SK-N-DZ (cell line): ENCODE results near the gene TYROBP.
"Not testable (repeated sequence)": the region's sequence is repeated elsewhere in the genome, so short reads cannot be mapped to it uniquely, and the experiment has no call there.

ENCODE experiments used
- DNase-seq: peaks from one replicate; pipeline ENCODE4 v3.0.0-alpha.2; 2015; ENCODE audit warnings: low spot score

The TYROBP gene

GRCh38 chr19:35932291-35932936 lies 24.3 kb upstream of the TYROBP start:
- no peak for DNase-seq

DNA sequence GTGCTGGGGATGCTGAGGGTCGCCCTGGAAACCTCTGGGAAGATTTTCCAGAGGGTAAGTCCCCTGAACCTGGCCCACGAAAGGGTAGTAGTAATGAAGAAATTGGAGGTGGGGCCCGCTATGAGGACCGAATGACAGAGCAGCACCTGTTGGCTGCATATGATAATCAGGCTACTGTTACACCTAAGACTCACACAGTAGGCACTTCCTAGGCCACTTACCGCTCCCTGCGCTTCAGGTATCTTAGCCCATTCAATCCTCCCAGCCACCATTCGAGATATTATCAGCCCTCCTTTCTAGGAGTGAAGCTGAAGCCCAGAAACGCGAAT lies 23.7 kb upstream of the TYROBP start:
- no peak for DNase-seq

DNA sequence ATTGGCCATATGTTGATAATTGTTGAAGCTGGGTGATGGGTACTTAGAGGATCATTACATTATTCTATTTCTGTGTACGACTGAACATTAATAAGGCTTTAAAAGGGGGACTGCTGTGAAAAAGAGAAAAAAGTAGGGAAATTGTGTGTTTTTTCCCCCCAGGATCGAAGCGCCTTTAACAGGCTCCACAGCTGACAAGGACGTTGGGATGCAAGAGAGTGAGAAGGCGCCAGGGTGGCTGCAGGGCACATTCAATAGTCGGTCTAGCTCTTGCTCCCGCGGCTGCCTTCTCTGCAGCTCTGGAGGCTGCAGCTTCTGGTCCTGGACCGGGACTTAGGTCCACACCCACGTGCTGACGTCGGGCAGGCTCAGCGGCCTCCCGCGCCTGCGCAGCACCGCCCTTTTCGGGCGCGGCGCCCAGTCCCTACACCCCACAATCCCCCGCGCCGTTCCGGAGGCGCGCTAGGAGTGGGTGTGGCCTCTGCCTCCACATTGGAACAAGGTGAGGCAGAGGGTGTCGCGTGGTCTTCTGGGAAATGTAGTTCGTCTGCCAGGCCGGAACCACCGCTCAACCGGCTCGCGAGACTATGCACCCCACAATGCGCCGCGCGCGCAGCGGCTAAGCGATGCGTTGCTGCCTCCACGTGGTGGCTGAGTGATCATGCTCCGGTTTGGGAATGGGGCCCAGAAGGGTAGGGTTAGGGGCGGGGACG lies 23.2 kb upstream of the TYROBP start:
- DNase-seq: peak; percentile 99

- no peak for DNase-seq
Measured at GRCh38 chr19:35929876-35930275, 21.8 kb upstream of the TYROBP start.

DNA sequence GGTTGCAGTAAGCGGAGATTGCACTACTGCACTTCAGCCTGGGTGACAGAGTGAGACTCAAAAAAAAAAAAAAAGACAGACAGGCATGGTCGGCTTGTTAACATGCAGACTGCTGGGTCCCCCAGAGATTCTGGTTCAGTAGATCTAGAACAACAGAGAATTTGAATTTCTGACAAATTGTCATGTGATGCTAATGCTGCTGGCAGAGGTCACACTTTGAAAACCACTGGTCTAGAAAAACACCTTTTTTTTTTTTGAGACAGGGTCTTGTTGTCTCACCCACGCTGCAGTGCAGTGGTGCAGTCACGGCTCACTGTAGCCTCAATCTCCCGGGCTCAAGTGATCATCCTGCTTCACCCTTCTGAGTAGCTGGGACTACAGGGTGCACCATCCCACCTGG lies 20.4 kb upstream of the TYROBP start:
- DNase-seq: no peak

DNA sequence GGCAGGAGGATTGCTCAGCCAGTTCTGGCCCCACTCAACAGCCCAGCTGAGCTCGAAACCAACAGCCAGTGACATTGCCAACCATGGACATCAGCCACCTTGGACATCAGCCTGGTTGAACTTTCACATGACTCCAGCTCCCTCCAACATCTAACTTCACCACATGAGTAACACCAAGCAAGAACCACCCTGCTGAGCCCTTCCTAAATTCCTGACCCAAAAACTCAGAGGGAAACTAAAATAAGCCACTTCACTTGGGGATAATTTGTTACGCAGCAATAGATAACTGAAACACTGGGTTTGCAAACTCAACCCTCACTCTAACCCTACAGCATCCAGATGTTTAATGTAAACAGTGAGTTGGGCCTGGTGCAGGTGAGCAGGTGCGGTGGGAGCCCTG lies 17.4 kb upstream of the TYROBP start:
- DNase-seq: no peak

DNA sequence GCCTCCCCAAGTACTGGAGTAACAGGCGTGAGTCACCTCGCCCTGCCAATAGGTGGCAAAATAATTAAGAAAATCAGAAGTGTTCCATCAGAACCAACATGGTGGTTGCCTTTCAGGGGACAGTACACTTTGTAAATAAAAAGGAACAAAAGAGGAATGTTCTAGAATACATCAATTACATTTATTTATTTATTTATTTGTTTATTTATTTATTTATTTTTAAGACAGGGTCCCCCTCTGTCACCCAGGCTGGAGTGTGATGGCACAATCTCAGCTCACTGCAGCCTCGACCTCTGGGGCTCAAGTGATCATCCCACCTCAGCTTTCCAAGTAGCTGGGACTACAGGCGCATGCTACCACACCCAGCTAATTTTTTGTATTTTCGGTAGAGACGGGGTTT lies 12.9 kb upstream of the TYROBP start:
- DNase-seq: no peak

GRCh38 chr19:35919306-35919705 lies 11.2 kb upstream of the TYROBP start:
- no peak for DNase-seq

DNA sequence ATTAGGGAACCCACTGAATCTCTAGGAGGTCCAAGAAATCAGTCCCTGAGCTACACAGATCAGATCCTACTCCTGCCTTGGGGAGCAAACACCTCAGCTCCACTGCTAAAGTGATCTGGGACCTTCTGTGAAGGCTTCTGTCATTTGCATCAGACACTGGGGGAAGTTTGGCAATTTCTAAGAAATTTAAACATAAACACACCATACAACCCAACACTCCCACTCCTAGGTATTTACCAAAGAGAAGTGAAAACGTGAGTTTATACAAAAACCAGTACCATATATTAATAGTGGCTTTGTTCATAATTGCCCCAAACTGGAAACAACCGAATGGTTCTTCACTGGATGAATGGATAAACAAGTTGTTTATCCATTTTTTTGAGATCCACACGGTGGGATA lies 7.3 kb upstream of the TYROBP start:
- no peak for DNase-seq

- DNase-seq: no peak
Measured at GRCh38 chr19:35913589-35913988, 5.5 kb upstream of the TYROBP start.

GRCh38 chr19:35911790-35912189 lies 3.7 kb upstream of the TYROBP start:
- DNase-seq: no peak

GRCh38 chr19:35911173-35911572 lies 3.1 kb upstream of the TYROBP start:
- DNase-seq: no peak

- not testable (repeated sequence) for DNase-seq
Measured at GRCh38 chr19:35910355-35910754, 2.3 kb upstream of the TYROBP start.

DNA sequence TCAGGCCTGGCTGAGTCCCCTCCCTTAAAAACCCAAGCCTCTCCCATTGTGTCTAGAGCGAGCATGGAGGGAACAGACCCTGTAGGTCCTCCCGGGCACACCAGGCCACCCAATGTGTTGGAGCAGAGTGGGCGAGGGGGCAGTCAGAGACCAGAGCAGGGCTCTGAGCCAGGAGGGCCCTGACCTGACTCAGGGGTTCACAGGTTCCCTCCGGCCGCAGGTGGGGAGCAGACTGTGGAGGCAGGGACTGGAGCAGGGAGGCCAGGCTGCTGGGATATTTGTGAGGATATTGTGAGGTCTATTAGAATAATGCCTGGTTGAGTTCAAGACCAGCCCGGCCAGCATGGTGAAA lies 1.6 kb upstream of the TYROBP start:
- DNase-seq: no peak

DNA sequence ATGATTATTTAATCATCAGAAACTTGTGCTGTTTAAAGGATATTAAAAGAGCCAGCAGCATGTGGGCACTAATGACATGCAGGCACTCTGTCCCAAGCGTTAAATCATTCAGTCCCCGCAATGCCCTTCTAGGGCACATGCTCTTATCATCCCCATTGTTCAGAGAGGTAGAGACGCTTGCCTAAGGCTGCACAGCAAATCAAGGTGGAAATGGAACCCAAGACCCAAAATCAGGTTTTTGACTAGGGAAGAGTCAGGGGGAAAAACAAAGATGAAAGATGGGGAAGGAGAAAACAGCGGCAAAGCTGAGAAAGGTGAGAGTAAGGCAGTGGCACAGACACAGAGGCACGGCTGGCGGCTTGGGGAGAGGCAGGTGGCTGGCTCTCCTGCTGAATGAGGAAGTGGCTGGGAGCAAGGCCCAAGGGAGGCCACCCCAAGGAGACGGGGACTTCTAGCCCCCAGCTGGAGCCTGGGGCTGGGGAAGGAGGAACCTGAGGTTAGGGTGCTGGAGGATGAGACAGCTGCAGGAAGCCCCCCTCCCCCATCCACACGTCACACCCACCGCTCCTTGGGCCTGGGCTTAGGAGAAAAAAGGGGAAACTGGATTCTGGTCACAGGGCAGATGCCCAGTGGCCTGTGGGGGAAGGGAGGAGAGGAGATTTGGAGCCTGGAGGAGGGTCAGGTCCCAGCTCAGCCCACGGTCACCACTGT lies 1.0 kb upstream of the TYROBP start:
- DNase-seq: no peak

GRCh38 chr19:35907377-35907745 lies 734 bp downstream of the TYROBP start:
- DNase-seq: no peak

DNA sequence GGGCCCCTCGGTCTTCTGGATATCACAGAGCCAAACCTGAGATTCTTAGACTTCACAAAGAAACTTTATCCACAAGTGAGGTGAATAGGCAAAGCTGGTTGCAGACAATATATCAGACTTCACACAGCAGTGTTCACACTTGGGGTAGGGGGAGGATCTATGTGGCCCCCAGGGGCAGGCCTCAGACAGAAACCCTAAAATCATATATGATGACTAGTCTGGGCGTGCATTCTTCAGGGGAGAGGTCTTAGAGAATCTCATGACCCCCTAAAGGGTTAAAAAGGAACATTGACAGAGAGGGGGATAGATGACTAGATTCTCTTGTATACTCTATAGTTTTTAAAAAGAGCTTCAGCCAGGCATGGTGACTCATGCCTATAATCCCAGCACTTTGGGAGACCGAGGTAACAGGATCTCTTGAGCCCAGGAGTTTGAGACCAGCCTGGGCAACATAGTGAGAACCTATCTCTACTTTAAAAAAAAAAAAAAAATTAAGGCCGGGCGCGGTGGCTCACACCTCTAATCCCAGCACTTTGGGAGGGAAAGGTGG lies 2.8 kb downstream of the TYROBP start:
- no peak for DNase-seq

GRCh38 chr19:35904311-35905068 lies 3.6 kb downstream of the TYROBP start:
- no peak for DNase-seq

DNA sequence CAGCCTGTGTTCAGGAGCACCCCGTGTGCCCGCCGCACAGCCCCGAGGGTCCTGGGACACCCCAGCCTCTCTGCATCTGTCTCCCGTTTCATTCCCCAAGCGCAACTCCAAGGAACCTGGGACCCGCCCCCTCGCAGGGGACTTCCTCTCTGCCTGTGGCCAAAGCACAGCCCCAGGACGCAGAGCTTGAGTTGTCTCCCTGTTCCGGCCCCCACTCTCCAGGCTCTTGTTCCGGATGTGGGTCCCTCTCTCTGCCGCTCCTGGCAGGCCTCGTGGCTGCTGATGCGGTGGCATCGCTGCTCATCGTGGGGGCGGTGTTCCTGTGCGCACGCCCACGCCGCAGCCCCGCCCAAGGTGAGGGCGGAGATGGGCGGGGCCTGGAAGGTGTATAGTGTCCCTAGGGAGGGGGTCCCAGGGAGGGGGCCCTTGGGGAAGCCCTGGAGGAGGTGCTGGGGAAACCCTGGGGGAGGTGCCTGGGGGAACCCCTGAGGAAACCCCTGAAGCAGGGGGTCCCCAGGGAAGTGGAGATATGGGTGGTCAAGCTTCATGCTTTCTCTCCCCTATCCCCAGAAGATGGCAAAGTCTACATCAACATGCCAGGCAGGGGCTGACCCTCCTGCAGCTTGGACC lies 4.4 kb downstream of the TYROBP start:
- peak; percentile 72 for DNase-seq

DNA sequence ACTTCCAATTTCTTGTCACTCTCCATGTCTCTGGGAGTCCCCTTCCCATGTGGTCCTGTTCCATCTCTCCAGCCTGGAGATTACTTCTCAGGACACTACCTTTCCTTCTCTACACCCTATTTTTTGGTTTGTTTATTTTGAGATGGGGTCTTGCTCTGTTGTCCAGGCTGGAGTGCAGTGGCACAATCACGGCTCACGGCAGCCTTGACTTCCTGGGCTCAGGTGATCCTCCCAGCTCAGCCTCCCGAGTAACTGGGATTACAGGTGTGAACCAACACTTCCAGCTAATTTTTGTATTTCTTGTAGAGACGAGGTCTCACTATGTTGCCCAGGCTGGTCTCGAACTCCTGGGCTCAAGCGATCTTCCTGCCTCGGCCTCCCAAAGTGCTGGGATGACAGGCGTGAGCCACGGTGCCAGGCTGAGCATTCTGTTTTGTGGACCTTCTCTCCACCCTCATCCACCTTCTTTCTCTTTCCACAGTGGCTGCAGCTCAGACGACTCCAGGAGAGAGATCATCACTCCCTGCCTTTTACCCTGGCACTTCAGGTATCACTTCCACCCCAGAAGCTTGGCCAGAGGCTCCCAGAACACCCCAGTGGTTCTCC lies 5.1 kb downstream of the TYROBP start:
- DNase-seq: no peak
